HG03060 (cell line): Measurements from ENCODE around the gene TSPEAR.

Source experiments
- ATAC-seq: cut with Tn5 transposase; IDR thresholded peaks from one replicate; pipeline ENCODE4 v1.9.1; 2021; ENCODE audit warnings: low read depth, moderate number of reproducible peaks; ENCODE audit not compliant: unreplicated experiment

The TSPEAR gene

DNA sequence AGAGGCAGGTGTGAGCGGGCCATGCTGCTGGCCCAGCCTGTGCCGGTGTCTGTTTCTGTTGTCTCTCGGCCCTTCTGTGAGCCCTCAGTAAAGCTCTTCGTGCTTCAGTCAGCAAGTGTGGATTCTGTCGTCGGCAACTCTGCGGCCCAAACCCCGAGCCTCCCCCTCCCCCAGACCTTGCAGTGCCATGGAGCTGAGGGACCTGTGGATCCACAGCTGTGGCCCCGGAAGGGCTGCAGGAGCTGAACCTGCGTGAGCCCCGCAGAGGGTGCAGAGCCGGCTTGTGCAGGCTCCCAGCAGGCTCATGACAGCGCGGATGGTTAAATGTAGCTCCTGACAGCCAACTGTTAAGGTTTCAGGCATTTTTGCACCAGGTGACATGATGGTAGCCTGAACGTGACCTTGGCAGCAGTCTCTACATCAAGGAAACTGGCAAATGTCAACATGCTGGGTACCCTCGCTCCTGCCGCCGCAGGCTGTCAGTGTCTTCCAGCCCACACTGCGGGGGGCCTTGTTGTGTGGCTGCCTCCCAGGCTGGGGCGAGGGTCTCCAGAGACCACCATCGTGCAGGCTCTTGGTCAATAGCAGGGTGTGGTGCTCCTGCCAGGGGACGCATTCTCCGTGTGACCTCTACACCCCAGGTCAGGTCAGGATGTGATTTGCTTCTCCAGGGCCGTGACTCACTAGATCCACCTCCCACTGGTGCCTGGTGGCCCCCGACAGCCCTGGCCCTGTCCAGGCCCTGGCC is 249.1 kb downstream of the TSPEAR start:
- ATAC-seq = no peak

DNA sequence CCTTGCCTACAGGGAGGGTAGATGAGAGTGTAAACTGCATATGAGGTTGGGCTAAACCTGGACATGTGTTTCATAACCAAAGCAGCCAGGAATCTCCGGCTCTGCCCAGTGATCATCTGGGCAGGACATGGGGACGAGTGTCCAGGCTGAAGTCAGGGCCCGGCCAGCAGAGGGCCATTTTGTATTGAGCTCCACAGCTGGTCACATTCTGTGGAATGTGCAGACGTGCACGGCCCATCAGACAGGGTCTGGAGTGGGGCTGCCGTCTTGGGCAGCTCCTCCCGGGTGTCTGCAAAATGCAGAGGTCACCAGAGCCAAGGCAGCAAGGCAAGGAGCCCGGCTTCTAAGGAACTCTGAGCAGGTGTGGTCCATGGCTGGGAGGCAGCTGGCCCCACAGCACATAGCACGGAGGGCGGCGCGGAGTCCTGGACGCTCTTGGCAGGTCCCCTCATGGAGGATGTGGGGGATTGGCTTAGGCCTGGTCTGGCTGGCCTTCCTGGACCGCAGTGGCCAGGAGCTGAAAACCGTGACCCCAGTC is 249.8 kb downstream of the TSPEAR start:
- no peak for ATAC-seq

DNA sequence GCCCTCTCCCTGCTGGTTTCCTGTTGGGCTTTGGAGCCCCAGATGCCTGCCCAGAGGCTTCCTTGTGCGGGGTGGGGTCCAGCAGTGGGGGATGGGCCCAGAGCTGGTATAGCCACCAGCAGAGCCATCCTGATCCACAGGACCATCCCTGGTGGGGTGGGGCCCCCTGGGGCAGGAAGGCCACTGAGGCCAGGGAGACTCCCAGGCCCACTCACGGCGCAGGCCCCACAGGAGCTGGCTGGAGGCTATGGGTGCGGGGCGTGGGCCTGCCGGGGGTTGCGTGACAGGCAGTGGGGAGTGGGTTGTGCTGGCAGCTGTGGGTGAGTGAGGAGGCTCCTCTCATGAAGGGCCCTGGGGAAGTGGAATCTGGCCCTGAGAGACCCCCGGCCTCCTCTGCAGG is 250.4 kb downstream of the TSPEAR start:
- ATAC-seq = no peak

DNA sequence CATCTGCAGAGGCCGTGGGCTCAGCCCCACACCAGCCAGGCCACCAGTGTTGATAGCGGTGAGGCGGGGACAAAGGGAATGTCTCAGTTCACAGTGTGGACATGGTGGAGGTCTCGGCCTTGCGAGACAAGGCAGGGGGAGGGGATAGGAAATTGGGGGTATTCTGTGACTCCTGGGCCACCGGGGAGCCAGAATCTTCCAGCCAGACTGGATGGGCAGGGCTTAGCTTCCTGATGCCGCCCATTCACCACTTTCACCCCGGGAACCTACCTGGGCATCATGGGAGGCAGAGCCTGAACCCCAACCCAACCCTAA is 251.0 kb downstream of the TSPEAR start:
- no peak for ATAC-seq

DNA sequence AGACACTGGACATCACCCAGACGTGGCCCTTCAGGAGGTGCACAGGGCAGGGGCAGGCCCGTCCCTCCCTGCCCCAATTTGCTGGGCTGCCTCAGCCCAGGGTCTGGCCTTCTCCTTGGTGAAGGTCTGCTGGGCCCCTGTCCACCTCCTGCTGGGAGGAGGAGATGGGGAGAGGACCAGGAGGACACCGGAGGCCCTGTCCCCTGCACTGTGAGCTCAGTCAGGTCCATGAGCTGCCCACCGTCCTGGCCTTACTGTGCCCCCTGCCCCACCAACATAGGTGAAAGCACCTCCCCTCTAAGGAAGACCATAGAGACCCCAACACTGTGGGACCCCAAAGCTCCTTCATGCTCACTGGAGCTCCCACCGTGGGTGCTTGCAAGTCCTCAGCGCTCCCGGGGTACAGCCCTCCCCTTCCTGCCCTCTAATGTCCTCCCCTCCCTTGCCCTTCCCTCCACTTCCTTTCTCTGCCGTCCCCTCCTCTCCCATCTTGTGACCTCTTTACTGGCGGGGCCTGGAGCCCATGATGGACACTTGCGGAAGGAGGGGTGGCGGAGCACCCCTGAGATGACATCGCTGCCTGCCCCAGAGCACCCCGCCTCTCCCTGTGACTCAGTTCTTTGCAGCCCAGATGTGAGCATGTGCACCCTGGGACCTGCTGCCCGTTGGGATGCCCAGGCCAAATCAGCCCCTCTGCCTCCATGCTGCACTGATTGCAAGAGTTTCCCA is 251.5 kb downstream of the TSPEAR start:
- ATAC-seq = no peak

DNA sequence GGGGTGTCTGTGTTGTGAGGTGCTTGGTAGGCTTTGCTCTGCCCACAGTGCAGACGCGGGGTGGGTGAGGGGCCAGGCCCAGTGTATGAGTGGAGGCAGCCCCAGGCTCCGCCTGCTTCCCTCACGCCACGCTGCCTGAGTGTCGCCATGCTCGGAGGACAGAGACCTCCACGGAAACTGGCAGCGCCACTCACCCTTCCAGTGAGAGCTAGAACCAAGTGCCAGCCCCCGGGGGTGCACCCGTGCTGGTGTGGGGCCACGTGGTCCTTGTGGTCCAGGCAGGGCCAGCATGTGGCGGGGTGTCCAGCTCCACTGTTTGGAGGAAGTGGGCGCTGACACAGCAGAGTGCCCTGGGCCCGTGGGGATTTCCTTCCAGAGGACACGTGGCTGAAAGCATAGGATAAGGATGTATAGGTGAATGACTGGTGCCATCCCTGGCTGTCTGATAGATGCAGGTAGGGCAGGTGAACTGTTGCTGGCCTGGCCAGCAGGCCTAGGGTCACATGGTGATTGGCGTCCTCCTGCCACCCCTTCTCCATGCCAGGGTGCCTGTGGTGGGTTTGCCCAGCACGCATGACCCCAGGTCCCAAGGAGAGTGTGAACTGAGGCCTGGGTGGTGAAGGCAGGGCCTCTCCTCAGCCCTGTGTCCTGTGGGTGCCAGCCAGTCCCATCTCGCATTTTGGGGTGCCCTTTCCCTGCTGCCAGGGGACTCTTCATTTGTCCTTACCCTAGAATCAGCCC is 252.2 kb downstream of the TSPEAR start:
- ATAC-seq = no peak

DNA sequence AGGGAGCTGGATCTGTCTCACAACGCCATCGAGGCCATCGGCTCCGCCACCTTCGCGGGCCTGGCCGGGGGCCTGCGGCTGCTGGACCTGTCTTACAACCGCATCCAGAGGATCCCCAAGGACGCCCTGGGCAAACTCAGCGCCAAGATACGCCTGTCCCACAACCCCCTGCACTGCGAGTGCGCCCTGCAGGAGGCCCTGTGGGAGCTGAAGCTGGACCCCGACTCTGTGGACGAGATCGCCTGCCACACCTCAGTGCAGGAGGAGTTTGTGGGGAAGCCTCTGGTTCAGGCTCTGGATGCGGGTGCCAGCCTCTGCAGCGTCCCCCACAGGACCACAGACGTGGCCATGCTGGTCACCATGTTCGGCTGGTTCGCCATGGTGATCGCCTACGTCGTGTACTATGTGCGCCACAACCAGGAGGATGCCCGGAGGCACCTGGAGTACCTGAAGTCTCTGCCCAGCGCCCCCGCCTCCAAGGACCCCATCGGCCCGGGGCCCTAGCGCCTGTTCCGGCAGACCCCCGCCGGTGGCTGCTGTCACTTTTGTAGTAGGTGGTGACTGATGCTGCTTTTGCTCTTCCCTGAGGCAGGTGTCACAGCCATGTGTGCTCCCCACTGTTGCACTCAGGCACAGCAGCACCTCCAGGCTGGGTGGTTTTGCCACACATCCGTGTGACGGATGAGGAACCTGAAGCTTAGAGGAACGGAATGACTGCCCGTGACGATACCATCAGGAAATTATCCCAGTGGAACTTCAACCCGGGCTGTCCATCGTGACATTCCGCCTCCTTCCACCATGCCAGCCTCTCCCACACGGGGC is 254.2 kb downstream of the TSPEAR start:
- ATAC-seq = no peak

DNA sequence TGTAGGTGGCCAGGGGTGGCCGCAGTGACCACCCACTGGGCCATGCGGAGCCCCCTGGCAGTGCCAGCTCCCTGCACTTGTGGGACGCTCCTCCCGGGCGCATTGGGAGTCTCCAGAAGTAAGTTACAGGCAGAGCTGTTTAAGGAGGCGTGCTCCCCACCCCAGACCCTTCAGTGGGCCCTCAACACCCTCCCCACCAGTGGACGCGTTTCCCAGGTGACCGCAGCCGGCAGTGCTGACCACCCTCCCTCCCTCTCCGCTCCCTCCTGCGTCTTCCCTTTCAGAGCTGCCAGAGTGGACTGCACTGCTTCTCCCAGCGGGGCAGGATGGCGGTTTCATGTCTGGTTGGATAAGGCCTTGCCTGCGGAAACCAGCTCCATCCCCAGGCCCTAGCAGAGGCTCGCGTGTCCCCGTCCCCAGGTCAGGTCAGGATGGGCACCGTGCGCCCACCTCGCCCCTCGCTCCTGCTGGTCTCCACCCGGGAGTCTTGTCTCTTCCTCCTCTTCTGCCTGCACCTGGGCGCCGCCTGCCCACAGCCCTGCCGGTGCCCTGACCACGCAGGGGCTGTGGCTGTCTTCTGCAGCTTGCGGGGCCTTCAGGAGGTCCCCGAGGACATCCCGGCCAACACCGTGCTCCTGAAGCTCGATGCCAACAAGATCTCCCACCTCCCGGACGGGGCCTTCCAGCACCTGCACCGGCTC is 255.0 kb downstream of the TSPEAR start:
- no peak for ATAC-seq

DNA sequence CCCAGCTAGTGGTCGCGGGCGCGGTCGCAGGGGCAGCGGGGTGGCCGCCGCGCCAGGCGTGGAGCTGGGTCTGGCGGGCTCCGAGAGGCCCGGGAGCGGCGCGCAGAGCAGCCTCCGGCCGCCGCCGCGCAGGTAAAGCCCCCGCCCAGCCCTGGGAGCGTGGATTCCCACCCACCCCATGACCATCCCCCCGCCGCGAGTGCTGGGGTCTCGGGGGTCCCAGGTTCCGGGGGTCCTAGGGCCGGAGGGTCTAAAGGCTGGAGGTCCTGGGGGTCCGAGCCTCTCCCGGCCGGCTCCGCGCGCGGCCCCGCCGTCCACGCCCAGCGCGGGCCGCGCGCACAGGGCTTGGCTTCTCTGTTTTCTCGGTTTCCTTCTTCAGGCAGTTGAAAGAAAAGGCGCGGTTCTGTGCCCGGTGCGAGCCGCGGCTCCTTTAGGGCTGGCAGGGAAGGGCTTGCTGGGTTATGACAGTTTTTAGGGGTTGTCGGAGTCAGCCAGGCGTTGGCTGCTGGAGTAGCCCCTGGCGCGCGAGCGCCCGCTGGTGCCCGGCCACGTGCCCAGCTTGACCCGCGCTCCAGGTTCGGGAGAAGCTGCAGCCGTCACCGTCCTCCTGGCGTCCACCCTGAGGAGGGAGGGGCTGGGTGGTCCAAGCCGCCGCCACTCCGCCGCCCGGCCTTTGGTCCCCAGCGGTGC is 255.7 kb downstream of the TSPEAR start:
- no peak for ATAC-seq

DNA sequence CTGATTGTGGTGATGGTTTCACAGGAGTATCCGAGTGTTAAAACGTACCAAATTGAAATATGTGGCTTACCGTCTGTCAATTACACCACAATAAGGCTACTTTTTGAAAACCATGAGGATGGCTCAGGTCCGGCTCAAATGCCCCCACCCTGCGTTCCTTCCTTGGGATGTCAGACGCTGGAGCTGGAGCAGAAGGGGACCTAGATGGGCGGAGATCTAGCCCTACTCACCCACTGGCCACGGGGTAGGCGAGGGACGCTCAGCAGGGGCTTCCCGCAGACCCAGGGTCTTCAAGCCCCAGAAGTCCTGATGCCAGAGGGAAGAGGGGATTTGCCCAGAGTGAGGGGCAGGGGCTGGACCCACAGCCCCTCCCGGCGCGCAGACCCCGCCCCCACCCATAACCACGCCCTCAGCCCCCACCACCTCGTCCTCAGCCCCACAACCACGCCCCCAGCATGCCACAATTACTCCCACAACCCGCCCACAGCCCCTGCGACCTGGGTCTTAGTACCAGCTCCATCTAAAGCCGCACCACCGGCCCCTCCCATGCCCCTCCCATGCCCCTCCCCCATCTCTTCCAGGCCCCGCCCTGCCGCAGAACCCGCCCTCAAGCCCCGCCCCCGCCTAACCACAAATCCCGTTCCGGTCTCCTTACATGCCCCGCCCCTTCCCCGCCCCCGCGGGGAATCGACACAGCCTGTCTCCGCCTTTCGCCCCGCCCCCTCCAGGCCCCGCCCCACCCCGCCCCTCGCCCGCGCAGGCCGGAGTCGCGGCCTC is 256.4 kb downstream of the TSPEAR start, which contains the start of gene LRRC3:
Gene LRRC3 (plus strand): TSS at position 764 of the 777 bp plus-strand sequence. CDS start 1,135 bp downstream, outside the sequence.
- no peak for ATAC-seq

DNA sequence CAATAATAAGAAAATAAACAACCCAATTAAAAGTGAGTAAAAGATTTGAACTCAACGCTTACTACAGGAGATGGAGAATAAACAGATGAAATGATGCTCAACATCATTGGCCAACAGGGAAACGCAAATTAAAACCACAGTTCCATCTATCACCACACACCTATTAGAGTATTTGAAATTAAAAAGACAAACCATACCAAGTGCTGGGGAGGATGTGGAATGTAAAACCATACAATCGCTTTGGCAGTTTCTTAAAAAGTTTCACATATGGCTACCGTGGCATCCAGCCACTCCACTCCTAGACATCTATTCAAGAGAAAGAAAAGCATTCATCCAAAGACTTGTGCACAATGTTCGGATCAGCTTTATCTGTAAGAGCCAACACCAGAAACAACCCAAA is 257.3 kb downstream of the TSPEAR start:
- ATAC-seq = no peak

DNA sequence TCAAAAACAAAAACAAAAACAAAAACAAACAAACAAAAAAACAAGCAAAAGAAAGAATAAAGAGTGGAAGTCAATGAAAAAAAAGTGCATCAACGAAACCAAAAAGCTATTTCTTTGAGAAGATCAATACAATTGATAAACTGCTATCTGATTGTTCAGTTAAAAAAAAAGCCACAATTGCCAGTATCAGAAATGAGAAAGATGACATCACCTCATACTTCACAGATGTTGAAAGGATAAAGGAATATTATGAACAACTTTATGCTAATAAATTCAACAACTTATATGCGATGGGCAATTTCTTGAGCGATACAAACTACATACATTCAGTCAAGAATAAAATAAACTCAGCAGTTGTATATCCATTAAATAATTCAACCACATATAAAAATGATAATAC is 258.3 kb downstream of the TSPEAR start:
- ATAC-seq = no peak

DNA sequence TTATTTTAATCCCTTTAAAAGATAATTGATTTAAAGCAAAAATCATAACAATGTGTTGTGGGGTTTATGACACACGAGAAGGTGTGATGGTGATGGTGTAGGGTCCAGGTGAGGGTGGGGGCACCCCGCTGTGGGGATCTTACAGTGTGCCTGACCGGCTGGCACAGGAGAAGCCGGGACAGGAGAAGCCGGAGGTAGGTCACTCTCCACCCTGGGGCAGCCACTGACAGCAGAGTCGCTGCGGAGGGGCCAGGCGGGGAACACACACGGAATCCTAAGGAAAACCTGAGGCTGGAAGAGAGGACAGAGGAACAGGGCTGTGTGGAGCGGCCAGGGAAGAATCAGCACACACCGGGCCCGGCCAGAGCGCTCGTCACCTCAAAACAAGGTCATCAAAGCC is 260.4 kb downstream of the TSPEAR start:
- ATAC-seq = no peak

DNA sequence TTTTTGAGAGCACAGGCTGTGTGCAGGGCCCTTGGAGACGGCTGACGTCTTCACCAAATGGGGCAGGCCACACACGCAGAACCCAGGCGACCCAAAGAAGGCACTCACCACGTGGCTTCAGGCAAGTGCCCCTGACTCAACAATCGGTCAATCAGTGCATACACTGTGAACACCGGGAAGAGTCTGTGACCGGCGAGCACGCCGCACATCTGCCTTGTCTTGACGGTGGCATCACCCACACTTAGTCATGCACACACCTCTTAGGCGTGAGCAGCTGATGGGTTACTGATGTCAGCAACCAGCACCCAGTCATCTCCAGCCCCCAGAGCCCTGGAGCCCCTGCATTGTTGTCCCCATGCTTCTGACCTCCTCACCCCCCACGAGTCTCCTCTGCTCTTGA is 261.0 kb downstream of the TSPEAR start:
- ATAC-seq = no peak

DNA sequence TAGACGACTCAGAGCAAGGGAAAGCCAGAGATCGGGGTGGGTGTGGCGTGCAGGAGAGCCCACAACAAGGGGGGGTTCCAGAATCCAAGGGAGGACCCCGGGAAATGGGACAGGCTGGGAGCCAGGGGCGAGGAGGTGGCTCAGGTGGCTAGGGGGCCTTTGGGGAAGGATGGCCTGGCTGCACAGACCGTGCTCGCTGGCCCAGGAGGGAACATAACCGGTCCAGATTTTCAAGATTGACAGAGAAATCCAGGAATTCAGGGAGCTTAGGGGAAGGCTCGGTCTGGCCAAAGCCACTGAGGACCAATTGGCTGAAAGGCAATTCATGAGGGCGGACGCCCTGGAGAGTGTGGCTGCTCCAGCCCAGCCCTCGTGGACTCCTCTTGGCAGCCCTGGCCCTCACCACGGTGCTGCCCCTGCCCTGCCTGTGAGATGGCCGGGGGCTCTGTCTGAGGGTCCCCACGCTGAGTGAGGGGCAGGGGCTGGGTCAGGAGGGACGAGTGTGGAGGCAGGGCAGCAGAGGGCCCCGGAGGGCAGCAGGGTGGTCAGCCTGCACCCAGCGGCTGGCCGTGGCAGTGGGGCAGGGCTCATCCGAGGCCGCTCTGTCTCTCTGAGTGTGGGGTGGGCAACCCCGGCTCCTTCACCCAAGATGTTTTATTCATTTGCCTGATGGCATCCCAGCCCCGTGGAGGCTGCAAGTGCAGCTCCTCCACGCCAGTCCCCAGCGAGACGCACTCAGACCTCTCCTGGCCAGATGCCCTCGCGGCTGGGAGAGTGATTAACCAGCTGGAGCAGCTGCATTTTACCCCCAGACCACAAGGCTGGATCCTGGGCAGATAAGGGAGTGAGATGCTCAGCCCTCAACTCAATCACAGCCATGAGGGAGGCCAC is 261.7 kb downstream of the TSPEAR start:
- no peak for ATAC-seq

DNA sequence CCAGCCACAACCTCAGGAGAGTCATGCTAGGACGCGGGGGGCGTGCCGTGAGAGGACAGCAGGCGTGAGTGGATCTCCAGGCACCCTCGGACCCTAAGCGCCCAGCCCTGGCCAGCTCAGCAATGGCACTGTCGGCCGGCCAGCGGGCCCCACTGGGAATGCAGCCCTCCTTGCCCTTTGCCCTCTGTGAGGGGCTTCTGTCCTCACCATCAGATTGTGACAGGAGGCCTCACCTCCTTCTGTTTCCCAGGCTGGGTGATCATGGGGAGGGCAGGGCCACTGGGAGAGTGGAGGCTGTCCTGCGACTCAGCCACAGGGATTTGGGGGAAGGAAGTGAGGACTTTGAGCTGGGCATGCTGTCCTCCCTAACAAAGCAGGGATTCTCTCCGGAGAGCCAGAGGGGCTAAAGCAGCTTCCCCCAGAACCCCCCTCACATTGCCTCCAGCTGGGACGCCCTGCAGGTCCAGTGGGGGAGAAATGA is 262.7 kb downstream of the TSPEAR start:
- no peak for ATAC-seq
